GM19238 (cell line): ENCODE data around the gene LAMA2.

ENCODE experiments used
- DNase-seq: peaks from one replicate; pipeline ENCODE4 v3.0.0; 2011; ENCODE audit warnings: low spot score; ENCODE audit not compliant: insufficient read length

LAMA2 gene

DNA sequence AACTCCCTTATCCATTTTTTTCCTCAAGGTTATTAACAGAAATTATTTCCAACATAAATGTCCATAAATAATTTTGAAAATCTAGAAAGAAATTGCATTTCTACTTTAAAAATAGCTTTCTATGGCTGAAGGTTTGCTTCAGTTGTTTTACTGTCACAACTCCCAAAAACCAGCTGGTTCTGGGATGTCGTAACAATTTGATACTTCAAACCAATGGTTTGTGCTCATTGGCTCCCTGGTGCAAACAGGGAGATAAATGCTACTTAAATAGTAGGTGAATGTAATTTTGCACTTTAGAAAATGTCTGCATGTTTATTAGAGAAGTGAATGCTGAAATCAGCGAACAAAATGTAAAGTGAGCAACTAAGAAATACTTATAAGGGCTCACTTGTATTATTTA, 31.1 kb downstream of the LAMA2 start:
- no peak for DNase-seq

DNA sequence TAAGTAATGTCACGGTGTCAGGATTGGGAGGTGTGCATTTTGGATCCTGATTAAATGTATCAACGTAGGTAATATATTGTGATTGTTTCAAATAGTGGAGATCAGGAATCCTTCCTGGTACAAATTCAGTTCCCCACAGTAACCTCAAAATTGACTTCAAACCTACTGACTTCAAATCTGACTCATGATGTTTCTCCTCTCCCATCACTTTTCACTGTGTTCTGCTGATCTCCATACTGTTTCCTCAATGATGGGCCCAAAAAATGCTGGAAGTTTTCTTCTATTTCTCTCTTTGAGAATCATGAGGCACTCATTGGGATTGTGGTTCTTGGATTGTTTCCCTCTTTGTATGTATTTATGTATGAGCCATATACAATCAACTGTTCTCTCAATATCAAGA, 35.9 kb downstream of the LAMA2 start:
- DNase-seq: no peak

DNA sequence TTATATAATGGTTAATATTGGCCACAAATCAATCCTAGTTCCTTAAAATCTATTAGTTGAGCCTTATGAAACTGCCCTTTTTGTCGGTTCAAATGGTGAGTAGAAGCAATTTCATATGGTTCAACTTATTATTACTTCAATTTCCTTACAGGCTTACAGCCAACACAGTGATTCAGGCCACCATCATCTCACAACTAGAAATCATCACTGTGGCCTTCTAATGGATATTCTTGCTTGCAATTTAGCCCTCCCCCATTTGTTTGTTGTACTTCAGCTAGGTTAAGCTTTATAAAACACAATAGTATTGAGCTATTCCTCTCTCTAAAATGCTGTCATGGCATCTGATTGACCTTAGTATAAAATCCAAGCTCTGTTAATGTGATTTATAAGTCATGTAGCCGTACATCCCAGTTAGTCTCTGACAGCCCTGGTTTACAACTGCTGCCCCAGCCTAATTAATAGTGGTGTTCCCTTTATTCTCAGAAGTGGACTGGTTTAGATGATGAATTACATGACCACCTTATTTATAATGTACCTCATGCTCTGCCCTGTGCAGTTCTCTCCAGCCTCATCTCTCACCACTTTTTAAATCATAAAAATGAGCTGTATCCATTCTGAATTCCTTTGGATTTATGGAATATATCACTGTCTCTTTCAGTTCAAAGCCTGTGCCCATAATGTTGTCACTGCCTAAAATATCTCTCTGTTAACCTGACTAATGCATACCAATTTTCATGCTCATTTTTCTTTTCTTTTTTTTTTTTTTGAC, 36.7 kb downstream of the LAMA2 start:
- DNase-seq: no peak

DNA sequence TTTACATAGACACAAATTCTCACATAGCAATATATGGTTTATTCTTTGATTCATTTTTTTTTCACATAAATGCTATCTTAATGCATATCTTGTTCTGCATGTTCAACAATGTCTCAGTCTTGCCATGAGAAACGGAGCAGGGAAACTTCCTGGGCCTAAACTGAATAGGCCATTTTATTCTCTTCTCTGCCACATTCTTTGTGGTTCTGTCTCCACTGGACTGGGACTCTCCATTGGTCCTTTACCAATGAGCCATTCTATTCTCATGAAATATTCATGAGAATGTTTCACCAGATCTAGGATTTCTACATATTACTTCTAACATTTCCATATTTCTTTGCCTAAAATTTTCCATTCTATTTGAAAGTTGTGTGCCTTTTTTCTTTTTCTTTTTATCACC, 42.8 kb downstream of the LAMA2 start:
- DNase-seq: no peak

DNA sequence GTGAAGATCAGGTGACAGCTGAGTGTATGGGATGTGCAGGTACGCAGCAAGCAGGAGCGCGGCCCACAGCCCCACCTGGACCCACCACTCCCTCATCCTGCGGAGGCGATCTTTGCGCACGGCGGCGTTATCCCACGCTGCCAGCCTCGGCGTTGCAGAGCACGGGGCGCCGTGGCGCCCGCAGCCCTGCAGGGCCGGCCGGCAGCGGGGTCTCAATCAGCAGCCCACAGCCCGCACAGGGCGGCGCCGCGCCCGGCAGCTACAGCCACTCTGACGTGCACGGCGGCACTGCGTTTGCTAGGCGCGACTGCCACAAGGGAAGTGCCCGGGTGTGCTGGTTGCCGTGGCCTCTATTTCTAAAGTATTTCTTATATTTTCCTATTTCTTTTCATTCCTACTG, 46.9 kb downstream of the LAMA2 start:
- no peak for DNase-seq

DNA sequence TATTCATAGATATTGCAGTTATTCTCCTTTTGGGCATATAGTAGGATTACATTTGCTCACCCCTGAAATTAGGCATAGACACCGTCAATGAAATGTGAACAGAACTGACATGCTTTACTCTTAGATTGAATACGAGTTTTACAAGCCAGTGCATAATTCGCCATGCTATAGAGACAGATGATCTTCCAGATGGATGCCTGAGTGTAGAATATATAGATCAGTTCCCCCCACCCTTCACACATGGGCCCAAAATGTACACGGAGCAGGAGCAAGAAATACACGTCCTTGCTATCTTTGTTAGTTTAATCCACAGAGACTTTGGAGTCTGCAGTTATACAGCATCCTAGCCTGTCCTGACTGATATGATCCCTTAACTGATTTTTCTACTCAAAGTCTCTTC, 47.4 kb downstream of the LAMA2 start:
- no peak for DNase-seq

DNA sequence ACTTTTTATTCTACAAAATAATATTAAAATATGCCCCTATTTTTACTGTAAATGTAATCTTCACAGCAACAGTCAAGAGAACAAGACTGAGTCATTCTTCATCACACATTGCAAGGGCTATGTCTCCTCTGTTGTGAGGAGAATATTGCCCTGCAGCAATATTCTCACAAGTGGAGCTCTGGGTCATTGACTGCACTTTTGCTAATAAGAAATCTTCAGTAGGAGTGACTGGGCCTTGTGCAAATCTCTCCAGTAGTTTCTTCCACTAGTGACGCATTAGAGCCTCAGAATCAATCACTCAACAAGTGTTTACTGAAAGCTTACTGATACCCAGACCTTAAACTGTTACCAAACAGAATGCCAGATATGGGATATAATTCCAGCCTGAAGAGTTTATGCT, 49.1 kb downstream of the LAMA2 start:
- DNase-seq: no peak

DNA sequence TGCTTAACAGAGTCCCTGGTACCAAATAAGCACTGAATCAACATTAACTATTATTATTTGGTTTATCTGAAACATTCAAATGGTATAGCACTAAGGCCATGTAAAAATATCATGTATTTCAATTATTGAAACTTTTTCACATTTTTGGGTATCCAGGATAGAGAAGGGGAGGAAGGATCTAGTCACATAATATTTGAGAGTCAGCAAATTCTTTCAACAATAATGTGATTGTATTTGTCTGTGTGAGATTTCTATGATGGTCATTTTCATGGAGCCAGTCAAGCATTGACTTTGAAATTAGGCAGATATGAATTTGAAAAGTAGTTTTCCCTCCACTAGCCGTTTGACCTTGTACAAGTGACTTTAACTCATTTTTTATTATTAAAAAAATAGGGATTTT, 67.9 kb downstream of the LAMA2 start:
- no peak for DNase-seq

DNA sequence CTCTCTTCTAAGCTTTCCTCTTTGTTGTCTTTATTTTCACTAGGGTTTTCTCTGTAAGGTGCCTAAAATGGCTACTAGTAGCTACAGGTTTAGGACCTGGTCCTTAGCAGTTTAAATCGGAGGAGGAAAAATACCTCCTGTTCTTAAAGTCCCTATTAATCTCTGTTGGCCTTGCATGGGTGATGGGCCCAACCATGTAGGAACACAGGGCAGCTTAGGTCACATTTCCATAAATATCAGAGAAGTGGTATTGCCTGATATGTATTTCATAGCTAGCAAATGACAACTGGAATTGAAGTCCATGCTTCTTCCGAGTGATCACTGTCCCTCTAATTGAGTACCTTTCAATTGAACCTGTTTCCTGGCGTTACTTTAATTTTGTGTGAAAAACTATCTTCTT, 70.0 kb downstream of the LAMA2 start:
- DNase-seq: no peak

DNA sequence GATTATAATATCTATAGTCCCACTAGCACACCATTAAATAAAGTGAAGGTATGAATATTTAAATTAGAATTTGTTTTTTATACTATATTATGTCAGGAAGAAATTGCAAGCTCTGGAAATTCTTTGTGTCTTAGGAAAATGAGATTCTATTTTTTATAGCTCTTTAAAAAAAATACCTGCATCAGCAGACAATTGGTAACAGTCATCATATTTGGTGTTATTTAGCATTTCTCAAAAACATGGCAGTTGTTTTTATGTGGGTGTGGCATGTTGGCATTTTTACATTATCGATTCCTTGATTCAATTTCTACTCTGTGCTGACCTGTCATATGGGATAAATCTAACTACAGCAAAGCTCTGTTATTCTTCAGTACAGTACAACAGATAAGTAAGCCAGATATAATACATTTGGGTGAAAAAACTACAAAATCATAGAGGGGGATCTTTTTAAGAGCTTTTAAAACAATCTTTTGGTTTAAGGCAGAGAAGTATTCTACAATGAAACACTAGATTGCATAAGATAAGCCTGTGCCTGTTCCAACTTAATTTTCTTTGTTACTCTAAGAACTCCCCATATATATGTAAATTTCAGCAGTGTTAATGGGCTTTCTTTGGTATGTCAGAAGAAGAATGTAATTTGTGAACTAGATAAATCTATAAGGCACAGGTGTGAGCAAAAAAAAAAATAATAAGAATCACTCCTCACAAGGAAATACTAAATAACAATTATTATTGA, 71.5 kb downstream of the LAMA2 start:
- DNase-seq: no peak

DNA sequence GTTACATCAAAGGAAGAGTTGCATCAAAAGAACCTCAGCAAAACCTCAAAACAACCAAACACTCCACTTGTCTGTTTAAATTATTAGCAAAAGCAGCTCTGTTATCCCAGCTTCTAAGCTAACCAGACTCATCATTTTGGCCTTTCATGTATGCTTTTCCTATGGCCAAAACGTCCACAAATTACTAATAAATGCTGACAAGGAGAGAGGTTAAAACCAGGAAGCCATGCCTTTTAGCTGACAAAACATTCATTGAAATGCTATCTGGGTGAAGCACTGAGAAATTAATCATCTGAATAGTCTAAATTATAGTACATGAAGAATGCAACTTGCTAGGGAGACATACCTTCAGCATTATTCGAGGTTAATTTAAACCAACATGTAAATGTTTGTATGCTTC, 80.6 kb downstream of the LAMA2 start:
- no peak for DNase-seq

DNA sequence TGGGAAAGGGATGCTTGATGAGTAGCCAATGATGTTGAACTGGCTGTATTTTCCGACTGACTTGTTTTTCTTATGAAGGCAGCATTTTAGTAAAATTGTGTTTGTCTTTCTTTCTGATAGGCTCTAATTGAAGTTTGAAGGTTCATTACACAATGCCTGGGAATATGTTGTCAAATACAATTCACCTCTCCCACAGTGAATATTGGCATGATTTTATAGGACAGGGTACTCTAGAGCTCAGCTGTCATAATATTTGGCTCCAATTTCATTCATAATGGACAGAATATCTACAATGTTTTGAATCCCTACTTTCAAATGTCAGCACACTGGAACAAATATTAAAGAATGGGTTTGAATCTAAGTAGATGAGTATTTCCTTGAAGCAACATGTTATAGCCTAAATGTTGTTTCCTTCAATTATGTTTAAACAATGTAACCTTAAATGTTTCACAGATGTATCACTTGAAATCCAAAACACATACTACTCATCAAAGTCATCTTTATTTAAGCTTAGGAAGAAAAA, 81.4 kb downstream of the LAMA2 start:
- no peak for DNase-seq

DNA sequence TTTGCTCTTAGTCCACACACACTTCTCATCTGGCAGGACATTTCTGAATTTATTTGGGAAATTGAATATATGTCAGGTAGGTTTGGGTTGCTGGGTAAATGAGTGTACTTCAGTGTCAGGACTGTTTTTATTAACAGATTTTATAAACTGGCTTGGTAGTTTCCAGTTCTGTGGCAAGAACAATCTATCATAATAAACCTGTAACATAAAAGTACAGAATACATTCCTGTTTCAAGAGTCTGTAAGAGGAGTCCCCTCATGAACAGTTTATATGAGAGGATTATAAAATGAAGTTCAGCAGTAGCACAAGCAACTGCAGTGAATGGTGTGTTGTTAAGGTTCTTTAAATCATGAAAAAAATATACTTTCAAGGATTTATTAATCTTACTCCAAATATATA, 81.8 kb downstream of the LAMA2 start:
- DNase-seq: no peak

DNA sequence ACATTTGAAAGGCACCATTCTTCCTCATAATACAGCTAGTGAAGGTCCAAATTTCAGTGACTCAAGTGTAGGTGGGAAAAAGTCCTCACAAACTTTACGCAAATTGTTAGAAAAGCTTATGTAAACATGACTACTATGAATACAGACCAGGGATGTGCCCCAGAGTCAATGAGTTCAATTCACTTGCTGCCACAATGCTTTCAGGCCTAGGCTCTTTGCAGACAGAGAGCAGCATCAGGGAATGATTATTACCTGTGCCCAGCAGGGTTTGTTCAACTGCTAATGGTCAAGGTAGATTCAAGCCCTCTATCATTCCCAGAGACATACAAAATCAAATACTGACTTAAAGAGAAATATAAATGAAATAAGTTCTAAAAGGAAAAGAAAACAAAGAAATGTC, 84.0 kb downstream of the LAMA2 start:
- no peak for DNase-seq

DNA sequence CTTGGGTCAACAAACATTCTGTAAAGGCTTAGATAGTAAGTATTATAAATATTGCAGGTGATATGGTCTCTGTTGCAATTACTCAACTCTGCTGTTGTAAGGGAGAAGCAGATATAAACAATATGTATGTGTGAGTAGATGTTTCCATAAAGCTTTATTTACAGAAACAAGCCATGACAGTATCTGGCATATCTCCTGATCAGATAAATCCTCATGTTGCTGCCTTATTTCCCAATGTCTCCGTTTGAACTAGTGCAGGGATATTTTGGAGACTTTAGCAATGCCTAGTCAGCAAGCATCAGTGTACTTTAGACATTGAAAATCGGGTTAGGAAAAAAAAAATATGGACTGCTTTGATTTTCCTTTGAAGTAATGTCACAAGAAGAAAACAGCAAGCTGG, 96.1 kb downstream of the LAMA2 start:
- DNase-seq: no peak

DNA sequence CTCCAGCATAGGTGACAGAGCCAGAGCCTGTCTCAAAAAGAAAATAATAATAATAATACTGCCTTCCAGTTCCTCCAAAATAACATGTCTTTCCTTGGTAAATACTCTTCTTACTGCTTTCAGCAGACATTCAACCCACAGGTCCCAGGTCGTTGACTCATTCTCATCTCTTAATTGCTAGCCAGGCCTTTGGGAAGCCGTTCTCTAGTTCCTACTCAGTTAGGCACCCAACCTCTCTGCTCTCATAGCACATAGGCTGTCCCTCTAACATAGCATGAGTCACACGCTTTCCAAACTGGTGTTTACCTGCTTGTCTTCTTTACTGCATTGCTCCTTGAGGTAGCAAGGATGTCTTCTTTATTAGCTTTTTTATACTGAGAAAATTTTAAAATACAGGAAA, 98.8 kb downstream of the LAMA2 start:
- no peak for DNase-seq

DNA sequence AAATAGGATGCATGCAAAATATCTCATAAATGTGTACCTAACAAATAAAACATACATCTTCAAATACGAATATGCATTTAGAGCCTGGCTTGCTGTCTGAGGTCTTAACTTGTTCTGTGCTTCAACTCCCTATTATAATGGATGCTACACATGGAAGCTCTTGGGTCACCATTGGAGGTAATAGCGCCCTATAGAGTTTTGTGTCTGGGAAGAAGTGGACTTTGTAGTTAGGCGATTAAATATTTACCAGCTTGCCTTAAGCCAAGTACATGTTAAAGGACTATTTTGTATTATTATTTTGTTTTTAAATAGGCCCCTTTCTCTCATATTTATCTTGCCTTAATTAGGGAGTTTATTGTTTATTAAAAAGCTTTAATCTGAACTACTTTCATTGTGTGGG, 107.4 kb downstream of the LAMA2 start:
- no peak for DNase-seq

DNA sequence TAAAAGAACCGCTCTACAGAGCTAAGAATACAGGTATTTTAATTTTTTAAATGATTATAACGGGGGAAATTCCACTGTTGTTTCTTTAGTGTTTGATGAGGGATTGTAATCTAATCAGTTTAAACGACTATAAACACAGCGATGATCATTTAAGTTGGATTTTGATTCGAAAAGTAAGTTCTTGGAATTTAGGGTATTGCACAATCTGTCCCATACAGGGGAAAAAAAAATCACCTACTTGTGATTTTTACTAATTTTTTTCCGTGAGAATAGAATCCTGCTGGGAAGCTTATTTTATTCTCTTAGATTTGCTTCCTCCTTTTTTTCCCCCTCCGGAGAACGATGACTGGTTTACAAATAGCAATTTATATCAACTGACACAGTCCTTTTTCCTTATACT, 108.0 kb downstream of the LAMA2 start:
- DNase-seq: no peak

DNA sequence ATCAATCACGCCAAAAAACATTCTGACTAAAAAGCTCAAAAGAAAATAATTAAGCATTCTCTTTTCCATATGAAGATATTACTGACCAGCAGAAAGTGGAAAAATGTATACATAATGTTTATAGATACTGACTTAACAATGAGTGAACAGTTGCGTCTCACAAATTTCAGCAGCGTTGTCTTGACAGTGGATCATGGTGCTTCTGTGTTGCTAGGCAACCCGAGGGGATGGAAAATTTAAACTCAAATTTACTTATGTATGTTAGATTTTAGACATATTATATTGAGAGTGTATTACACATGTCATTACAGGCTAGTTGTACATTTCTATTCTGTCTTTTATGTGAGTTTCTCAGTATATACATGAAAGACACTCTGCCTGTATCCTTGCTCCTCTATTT, 110.2 kb downstream of the LAMA2 start:
- no peak for DNase-seq

DNA sequence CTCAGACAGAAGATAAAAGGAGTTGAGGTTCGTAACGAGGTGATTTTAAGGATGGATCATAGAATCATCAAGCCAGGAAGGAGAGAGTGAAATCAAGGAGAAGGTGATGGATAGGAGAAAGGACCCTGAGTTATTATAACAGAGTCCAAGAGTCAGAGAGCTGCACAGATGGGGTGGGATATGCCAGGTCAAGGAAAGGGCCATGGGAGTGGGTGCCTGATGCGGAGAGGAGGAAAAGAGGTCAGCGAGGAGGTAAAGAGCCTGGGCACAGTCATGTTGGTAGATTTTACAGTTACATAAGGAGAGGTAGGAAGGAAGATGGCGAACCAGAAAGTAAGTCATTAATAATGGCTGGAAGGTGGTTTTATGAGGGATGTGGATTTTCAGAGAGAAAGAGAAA, 114.9 kb downstream of the LAMA2 start:
- DNase-seq: no peak

DNA sequence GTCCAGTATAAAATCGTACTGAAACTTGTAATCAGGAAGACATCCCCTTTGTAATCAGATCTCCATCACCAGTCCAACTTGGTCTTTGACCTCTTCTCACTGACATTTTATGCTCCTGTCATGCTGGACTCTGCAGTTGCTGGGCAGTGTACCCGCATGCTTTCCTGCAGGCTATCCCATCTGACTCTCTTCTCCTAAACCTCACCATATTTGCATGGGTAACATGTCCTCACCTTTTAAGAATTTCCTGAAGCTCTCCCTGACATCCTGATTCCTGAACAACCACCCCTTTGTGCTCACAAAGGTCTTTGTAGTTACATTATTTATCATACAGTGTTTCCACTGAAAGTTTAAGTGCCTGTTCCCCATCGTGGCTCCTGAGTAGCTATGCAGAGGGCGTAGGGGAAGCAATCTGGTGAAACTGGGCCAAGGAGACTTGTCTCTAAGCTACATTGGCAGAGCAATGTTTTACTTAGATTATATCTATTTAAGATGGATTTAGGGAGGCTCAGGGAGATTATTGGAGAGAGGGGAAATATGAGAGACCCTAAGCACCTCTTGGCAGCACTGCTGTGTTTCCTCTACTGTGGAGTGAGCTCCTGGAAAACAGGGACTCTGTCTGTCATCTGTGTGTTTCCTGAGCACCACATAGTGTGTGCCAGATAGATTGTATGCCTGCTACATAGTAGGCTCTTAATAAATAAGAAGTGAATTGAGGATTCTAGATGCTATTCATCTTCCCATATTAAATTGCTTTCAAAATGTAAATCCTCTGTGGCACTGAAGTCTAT, 124.0 kb downstream of the LAMA2 start:
- no peak for DNase-seq

DNA sequence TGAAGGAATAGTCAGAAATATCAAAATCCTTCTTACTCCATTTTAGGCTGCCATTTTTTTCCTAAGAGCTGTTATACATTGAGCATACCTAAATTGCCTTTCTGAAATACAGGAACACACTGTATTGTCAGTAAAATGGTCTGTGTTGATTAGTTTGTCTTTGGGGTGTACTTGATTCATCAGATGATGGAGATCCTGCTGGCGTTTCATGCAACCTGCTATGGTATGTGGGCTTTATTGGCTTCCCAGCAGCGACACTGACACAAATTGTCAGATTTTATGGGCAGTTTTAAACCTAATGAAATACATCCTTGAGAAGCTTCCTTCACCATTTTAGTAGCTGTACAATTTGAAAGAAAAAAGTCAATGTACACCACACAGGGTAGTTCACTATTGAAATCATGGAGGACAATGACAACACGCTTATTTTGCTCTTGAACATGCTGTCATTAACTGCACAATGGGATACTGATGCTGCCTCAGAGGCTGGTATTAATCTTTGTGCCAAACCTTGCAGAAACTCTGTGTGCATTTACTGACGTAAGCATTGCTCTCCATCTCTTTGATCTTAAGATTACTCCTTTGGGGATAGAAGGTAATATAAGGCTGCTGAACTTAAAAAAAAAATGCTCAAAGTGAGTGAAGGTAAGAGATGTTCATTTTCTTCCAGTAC, 124.9 kb downstream of the LAMA2 start:
- DNase-seq: no peak
